ENCODE data around the gene GFI1B.
"Not testable (repeated sequence)": the region's sequence is repeated elsewhere in the genome, so short reads cannot be mapped to it uniquely, and the experiment has no call there.

Gene GFI1B

GRCh38 chr9:132978451-132979131 is at the start of gene GFI1B:
TSS of gene GFI1B (plus strand) at chr9:132978694. CDS start at chr9:132986679, 7,985 bp downstream.
- peak; percentile 12 for DNase-seq

DNA sequence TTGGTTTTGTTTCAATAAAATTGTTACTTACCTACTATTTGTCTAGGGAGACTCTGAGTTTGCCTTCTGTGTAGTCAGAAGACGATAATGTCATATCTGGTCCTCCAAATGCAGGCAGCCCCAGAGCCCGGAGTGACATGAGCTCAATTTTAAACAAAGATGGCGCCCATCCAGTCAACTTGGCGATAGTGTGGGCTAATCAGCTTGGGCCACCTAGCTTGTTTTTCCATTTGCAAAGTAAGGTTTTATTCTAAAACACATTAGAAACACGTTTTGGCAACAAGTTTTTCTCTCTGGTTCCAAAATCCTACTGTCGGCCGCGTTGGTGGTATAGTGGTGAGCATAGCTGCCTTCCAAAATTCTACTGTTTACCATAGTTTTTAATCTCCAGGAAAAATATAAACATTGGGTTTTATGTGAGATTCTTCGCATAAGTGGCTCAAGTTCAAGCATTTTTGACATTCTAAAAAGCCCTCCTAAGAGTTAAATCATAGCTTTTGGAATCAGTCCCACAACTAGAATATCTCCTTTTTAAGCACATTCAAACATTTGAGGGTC is 47.2 kb upstream of the GFI1B start:
- DNase-seq = no peak

GRCh38 chr9:132935026-132935425 is 43.5 kb upstream of the GFI1B start:
- no peak for DNase-seq

DNA sequence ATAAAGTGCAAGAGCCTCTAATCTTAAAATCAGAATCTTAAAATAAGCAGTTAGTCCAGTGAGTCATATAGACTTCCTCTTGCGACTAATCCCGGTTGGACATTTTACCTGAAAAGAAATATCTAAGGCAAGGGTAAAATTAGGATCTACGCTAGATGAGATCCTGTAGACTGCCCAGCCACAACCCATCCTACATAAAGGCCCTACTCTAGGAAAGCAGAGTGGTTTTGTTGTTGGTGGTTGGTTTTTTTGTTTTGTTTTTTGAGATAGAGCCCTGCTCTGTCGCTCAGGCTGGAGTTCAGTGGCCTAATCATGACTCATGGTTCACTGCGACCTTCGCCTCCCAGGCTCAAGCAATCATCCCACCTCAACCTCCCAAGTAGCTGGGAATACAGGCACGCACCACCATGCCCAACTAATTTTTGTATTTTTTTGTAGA is 41.0 kb upstream of the GFI1B start:
- no peak for DNase-seq

DNA sequence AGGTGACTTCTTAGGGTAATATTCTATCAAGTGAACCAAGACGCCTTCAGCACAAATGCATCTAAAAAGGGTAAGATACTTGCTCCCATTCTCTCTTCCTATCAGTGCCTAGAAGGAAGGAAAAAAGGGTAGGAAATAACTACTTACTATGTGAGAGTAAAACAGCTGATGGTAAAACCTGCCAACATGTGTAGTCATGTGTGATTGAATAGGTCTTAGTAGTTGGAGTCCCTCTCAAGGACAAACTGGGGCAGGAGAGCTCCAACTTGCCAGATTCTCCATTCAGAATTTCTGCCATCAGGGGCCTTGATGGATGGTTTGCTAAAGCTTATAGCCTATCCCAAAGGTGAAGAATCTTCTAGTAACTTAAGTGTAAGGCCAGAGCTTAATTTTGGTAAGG is 39.3 kb upstream of the GFI1B start:
- DNase-seq = no peak

- DNase-seq = no peak
Measured at GRCh38 chr9:132942541-132943182, 35.8 kb upstream of the GFI1B start.

GRCh38 chr9:132943651-132944293 is 34.7 kb upstream of the GFI1B start:
- DNase-seq = peak; percentile 14

DNA sequence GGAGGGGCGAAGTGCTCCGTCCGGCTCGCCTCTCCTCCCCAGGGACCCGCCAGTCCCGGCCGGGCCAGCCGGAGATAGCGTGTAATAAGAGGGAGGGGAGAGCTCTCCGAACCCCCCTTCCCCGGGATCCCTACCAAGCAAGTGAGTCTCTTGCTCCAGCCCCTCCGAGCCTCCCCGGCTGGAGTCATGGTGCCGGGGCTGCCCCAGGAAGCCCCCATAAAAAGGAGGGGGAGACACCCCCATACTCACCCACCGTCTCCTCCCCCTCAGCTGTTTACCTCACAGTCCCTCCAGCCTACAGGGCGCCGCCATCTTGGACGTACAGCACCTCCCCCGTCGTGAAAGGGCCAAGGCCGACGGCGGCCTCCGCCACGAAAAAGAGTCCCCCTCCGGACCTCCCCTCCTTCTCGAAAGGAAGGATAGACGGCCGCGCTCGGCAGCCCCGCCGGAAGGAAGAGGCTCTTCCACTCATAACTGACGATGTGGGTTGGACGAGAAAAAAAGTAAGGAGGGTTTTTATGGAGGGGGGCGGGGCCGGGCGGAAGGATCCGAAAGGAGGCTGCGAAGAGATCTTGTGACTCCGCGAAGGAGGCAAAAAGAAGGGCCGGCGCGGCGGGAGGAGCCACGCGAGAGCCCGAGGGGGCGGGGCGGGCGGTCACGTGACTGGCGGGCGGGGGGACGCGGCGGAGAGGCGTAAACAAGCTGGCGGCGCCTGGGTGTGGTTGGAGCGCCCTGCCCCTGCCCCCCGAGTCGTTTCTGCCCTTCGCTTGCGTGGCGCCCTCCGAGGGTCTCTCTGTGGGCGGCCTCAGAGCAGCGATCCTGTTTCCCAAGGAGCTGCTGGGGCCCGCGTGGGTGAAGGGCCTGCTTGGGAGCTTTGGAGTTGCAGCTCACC is 34.0 kb upstream of the GFI1B start, which contains the start of gene TSC1:
TSS of gene TSC1 (minus strand) at position 323 of the 892 bp plus-strand sequence. CDS start 15,744 bp downstream, outside the sequence.
- peak; percentile 95 for DNase-seq

DNA sequence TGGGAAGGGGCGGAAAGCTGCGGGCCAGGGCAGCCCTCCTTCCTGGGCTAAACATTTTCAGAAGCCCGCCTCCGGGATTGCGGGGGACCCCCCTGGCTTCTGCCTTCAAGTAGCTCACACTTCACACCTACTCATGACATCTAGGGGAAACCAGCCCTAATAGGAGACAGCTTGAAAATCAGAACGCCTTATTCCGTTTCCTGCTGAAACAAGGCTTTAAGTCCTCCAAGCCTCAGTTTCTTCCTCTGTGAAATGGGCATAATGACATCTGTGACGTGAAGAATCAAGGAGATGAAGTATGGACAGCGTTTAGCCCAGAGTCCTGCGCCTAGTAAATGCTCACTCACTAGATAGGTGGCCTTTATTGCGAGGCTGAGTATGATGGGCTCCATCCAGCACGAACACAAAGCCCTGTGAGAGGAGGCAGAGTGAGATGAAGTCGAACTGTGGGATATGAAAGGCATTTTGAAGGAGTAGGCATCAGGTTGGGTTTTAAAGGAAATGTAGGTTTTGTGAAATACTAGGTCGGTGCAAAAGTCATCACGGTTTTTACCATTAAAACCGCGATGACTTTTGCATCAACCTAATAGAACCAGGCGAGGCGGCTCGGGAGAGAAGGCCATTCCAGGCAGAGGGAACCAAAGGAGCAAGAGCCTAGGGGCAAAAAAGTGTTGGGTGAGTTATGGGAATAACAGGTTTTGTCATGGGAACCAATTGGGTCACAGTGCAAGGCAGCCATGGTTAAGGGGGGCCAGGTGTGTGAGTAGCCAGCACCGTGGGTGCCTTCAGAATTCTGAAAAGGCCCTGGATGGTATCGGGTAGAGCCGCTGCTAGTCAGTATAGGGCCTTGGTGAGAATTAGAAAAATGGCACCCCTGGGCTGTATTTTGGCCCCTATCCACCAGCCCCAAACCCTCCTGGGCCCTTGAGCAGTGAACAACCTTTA is 33.0 kb upstream of the GFI1B start:
- DNase-seq = no peak

GRCh38 chr9:132946211-132946610 is 32.3 kb upstream of the GFI1B start:
- DNase-seq = no peak

DNA sequence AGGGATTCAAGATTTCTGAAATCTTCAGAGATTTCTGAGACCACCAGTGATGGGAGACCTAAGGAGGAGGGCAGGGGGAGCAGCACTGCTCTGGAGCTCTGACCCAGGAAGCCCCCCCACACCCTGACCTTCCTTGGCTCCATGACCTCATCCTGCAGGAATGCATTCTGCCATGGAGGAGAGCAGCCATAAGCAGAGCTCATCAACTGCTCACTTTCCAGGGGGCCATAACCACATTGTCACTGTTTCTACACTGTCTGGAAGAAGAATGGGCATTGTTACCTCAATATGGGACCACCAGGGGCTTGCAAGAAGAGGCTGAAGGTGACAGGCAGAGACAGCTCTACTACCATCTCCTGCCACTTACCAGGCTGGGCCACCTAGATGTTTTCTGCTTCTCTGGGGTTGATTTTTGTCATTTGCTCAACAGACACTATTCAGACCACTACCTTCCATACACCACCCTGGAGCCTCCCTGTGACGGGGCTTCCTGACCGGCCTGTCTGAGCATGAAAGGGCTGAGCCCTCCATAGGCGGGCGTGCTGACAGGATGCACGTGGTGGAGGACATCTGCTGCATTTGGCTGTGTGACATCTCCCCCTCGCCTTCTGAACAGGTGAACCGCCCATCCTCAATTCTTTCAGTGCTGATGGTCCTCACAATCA is 31.7 kb upstream of the GFI1B start:
- no peak for DNase-seq

- no peak for DNase-seq
Measured at GRCh38 chr9:132947756-132948155, 30.7 kb upstream of the GFI1B start.

DNA sequence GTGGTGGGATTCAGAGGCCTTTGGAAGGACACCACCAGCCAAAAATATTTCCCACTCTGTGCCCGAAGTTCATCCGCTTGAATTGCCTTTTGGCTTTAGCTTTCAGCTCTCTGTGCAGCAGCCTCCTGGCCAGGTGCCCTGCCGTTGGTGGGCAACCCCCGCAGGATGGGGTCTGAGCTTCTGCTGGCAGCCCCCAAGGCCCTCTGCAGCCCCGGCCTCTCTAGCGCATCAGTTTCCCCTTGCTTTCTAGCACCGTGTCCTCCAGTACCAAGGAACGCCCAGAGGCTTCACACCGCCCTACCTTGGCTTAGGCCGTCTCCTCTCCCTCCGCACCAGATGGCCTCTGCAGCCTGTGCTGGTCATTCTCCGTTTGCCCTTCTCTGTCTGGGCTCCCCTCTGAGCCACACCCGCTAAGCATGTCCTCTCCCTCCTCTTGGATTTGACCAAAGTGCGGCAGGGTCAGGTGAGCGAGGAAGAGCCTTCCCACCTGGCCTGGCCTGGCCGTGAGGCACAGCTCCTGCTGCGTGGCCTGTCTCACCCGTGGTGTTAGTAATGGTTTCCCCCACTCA is 29.9 kb upstream of the GFI1B start:
- no peak for DNase-seq

GRCh38 chr9:132949709-132950108 is 28.8 kb upstream of the GFI1B start:
- DNase-seq = no peak

- DNase-seq = no peak
Measured at GRCh38 chr9:132955123-132955522, 23.4 kb upstream of the GFI1B start.

- DNase-seq = no peak
Measured at GRCh38 chr9:132955768-132956167, 22.7 kb upstream of the GFI1B start.

GRCh38 chr9:132957805-132958204 is 20.7 kb upstream of the GFI1B start:
- no peak for DNase-seq

DNA sequence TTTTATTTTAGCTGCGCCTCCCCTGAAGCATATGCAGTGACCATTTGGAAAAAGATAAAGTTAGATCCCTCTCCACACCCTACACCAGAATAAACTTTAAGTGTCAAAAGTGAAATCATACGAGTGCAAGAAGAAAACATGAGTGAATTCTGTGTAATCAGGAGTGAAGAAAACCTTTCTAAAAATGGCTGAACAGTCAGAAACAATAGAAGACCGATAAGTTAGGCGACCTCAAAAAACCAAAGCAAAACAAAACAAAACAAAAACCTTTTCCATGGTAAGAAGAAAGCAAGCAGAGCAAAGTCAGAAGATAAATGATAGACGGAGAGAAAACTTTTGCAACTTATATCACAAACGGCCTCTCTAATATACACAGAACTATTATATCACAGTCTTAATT is 17.5 kb upstream of the GFI1B start:
- DNase-seq = no peak

DNA sequence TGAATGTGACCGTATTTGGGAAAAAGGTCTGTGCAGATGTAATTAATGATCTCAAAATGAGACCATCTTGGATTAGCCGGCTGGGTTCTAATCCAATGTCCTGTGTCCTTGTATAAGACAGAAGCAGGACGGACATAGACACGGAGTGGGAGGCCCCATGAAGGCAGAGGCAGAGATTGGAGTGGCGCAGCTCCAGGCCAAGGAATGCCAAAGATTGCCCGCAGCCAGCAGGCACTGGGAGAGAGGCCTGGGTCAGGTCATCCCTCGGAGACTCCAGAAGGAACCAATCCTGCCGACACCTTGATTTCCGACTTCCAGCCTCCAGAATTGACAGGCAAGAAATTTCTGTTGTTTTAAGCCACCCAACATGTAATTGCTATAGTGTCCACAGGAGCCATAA is 13.0 kb upstream of the GFI1B start:
- no peak for DNase-seq

- not testable (repeated sequence) for DNase-seq
Measured at GRCh38 chr9:132967908-132968307, 10.6 kb upstream of the GFI1B start.

DNA sequence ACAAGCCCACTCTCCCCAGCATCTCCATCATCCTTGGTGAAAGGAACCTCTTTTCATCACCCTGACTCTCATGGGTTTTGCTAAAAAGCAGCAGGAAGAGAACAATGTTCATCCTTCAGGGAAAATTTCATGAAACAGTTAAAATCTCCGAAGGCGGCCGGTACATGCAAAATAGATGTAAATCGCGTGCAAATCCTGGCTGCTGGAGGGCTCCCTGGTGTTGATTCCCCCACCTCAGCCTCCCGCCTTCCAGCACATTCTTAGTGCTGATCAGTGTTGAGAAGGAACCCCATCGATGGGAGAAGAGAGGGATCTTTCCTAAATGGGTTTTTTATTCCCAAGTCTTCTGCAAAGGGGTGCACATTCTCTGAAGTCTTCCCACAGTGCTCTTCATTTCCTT is 8.7 kb upstream of the GFI1B start:
- no peak for DNase-seq
